Thyroid gland (tissue), 4 donors: ENCODE results near the gene CD80. TPM values are rescaled to one million over a fixed set of nuclear protein-coding genes. Genes with fewer than 3 reads are reported as not detected.

ENCODE experiments used
- DNase-seq, 2 donors: peaks; one replicate each; pipeline ENCODE4 v3.0.0-alpha.2; 2019
- H3K27ac ChIP-seq, 3 donors: fragments of 200-600 bp; sonication (generic); 1 replicate in 2 of 3; 2 replicates in 1 of 3; pipeline ENCODE4 v1.5.1; 2016 to 2019; ENCODE audit warnings: mild to moderate bottlenecking in 1 of 3, moderate library complexity in 1 of 3
- H3K27me3 ChIP-seq: fragments of 200-600 bp; sonication (generic); one replicate; pipeline ENCODE4 v1.5.1; 2019
- H3K36me3 ChIP-seq, 2 donors: fragments of 200-600 bp; sonication (generic); one replicate each; pipeline ENCODE4 v1.5.1; 2016 to 2019
- H3K4me1 ChIP-seq, 2 donors: fragments of 200-600 bp; sonication (generic); one replicate each; pipeline ENCODE4 v1.5.1; 2017 to 2019
- H3K4me3 ChIP-seq, 3 donors: fragments of 200-600 bp; sonication (generic); replicated peaks in 1 of 3; 1 replicate in 2 of 3; 2 replicates in 1 of 3; pipeline ENCODE4 v1.5.1; 2016; ENCODE audit warnings: mild to moderate bottlenecking in 1 of 3
- H3K9me3 ChIP-seq: fragments of 200-600 bp; sonication (generic); one replicate; pipeline ENCODE4 v1.5.1; 2017
- POLR2A ChIP-seq, 2 donors: fragments of 450-650 bp; IDR thresholded peaks; one replicate each; pipeline ENCODE4 v1.6.1; 2017; ENCODE audit warnings: antibody characterized with exemption in 2 of 2, mild to moderate bottlenecking in 2 of 2, moderate library complexity in 1 of 2
- WGBS, 2 donors: methylation state at CpG; one replicate each; pipeline ENCODE4 v1.1.5; 2017; 5-methylcytosine and 5-hydroxymethylcytosine counted together
- intact Hi-C: fragments of 100-400 bp; cut with DNase I; formaldehyde crosslinking; loops from one replicate; pipeline ENCODE4 v1.15.1; 2023
- total RNA-seq, 4 donors: library from RNA; depleted of rRNA; stranded (reverse); fragments of >200 nt; gene quantifications; one replicate each; pipeline ENCODE4 v1.2.3, GENCODE V29; 2016
- TF ChIP-seq, protein P1 (sequence below), 6 experiments: fragments of 200-600 bp in 3 of 6; fragments of 450-650 bp in 3 of 6; sonication (generic) in 3 of 6; IDR thresholded peaks; one replicate each; pipeline ENCODE4 v1.5.1; 2016 to 2019; ENCODE audit warnings: antibody characterized with exemption in 6 of 6, mild to moderate bottlenecking in 2 of 6, inconsistent platforms in 1 of 6, moderate library complexity in 1 of 6

CD80 gene
- total RNA-seq, 4 donors from 2014 or later, result 0.83 to 2.3 (median 1.1) TPM

DNA sequence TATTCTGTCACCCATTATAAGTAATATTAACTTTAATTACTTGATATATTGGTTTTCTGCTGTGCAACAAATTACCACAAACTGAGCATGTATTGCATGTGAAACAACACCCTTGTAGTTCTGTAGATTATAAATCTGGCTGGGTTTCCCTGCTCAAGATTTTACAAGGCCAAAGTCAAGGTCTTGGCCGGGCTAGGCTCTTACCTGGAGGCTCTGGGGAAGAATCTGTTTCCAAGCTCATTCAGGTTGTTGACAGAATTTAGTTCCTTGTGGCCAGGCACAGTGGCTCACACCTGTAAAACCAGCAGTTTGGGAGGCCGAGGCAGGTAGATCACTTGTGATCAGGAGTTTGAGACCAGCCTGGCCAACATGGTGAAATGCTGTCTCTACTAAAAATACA lies 44.8 kb downstream of the CD80 start:
- Histone ChIP-seq H3K36me3 (peaks cover 51% of the 10 kb centered on the region in 2 donors), H3K4me1 (no peaks in the 10 kb centered on the region), H3K9me3 (no peaks in the 10 kb centered on the region), H3K4me3 (no peak overlapping the region), H3K27me3 (no peaks in the 10 kb centered on the region), H3K27ac (no peak overlapping the region)
- intact Hi-C loops, result no loop called here
- TF ChIP-seq POLR2A (IDR thresholded peaks at IDR 0.05), result no peak
- TF ChIP-seq, protein P1, sequence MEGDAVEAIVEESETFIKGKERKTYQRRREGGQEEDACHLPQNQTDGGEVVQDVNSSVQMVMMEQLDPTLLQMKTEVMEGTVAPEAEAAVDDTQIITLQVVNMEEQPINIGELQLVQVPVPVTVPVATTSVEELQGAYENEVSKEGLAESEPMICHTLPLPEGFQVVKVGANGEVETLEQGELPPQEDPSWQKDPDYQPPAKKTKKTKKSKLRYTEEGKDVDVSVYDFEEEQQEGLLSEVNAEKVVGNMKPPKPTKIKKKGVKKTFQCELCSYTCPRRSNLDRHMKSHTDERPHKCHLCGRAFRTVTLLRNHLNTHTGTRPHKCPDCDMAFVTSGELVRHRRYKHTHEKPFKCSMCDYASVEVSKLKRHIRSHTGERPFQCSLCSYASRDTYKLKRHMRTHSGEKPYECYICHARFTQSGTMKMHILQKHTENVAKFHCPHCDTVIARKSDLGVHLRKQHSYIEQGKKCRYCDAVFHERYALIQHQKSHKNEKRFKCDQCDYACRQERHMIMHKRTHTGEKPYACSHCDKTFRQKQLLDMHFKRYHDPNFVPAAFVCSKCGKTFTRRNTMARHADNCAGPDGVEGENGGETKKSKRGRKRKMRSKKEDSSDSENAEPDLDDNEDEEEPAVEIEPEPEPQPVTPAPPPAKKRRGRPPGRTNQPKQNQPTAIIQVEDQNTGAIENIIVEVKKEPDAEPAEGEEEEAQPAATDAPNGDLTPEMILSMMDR (IDR thresholded peaks at IDR 0.05), result no peak
- no peak for DNase-seq
- WGBS, 2 donors, result 100% methylated on average over 2 of the region's 2 CpGs

DNA sequence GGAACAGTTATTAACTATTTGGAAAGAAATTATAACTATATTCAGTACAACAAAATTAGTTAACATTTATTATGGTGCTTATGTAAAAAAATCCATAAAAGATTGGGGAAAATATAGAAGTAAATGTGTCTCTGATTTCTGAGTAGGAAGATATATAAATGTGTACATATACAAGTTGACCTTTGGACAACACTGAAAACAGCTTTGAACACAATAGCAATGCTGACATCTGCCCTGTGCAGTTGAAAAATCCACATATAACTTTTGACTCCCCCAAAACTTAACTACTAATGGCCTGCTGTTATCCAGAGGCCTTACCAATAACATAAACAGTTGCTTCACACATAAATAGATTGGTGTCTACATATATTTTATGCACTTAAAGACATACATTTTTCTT lies 48.7 kb downstream of the CD80 start:
- intact Hi-C loops, result no loop called here
- Histone ChIP-seq H3K27ac (no peak overlapping the region), H3K4me3 (no peak overlapping the region), H3K27me3 (no peaks in the 10 kb centered on the region), H3K9me3 (no peaks in the 10 kb centered on the region), H3K4me1 (no peaks in the 10 kb centered on the region), H3K36me3 (peaks cover 23 to 25% of the 10 kb centered on the region in 2 donors)
- TF ChIP-seq POLR2A (IDR thresholded peaks at IDR 0.05), result no peak
- TF ChIP-seq, protein P1 (IDR thresholded peaks at IDR 0.05), result no peak
- DNase-seq, result no peak

DNA sequence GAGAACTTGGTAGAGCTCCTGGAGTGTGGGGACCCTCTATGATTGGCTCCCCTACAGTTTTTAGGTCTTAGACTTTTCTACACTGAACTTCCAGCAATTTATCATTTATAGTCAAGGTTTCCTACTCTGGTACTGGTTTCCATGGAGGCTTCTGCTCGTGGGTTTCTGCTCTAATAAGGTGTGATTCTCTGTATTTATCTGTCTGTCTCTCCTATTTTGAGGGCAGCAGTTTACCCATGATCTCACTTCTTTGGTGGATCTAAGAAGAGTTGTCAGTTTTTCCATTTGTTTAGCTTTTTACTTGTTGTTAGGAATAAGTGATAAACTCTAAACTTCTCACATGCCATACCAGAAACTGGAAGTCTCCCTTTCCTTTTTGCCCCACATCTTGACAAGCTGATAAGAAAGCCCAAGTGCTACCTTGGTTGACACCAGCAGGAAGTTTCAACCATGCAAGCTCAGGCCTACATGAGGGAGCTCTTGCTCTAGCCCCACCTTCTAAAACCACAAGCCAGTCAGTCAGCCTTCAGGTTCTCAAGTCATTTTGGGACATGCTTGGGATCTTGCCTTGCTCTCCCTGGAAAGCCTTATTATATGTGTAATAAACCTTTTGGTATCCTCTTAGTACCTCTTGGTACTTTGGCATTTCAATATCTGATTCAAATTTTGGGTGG lies 51.1 kb downstream of the CD80 start:
- no peak overlapping the region for H3K4me3 ChIP-seq
- intact Hi-C loops, result no loop called here
- no peak overlapping the region for H3K27ac ChIP-seq
- WGBS, 2 donors, result 75 to 84% methylated on average over 1 of the region's 1 CpG
- H3K9me3 ChIP-seq, result no peaks in the 10 kb centered on the region
- H3K36me3 ChIP-seq, result peaks cover 12 to 25% of the 10 kb centered on the region in 2 donors
- no peaks in the 10 kb centered on the region for H3K27me3 ChIP-seq
- no peaks in the 10 kb centered on the region for H3K4me1 ChIP-seq
- no peak for DNase-seq
- TF ChIP-seq, protein P1 (IDR thresholded peaks at IDR 0.05), result no peak
- TF ChIP-seq POLR2A (IDR thresholded peaks at IDR 0.05), result no peak

DNA sequence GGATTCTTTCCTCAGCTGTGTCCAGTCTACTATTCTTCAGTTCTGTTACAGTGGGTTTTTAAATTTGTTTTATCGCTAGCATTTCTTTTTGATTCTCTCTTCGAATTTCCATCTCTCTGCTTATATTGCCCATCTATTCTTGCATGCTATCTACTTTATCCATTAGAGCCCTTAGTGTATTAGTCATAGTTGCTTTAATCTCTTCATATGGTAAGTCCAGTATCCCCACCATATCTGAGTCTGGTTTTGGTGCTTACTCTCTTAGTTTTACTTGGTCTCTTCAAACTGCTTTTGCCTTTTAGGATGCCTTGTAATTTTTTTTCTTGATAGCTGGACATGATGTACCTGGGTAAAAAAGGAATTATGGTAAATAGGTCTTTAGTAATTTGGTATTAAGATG lies 52.0 kb downstream of the CD80 start:
- no peak for TF ChIP-seq POLR2A (IDR thresholded peaks at IDR 0.05)
- TF ChIP-seq, protein P1 (IDR thresholded peaks at IDR 0.05), result no peak
- intact Hi-C loops, result no loop called here
- no peak for DNase-seq
- no peaks in the 10 kb centered on the region for H3K9me3 ChIP-seq
- no peaks in the 10 kb centered on the region for H3K27me3 ChIP-seq
- H3K4me1 ChIP-seq, result no peaks in the 10 kb centered on the region
- WGBS, 2 donors, result 94 to 97% methylated on average over 2 of the region's 2 CpGs
- H3K4me3 ChIP-seq, result no peak overlapping the region
- H3K27ac ChIP-seq, result no peak overlapping the region
- peaks cover 10 to 24% of the 10 kb centered on the region in 2 donors for H3K36me3 ChIP-seq

DNA sequence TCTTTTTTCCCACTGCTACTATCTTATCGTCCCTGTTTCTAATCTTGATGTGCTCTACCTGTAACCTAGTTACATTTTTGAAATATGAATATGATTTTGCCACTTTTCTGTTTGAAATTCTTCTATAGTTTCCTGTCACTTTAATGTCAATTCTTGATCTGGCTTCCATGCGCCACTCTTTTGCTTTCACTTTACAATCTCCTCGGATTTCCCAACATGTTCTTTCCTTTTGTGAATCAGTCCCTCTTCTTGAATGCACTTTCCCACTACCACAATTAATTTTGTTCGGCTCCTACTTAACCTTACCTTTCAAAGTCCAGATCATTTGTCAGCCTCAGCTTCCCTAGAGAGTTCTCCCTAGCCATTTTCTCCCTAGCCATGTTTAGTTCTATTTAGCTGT lies 52.8 kb downstream of the CD80 start:
- H3K27me3 ChIP-seq, result no peaks in the 10 kb centered on the region
- no peak overlapping the region for H3K27ac ChIP-seq
- H3K4me1 ChIP-seq, result no peaks in the 10 kb centered on the region
- peaks cover 10 to 24% of the 10 kb centered on the region in 2 donors for H3K36me3 ChIP-seq
- WGBS, 2 donors, result 76 to 87% methylated on average over 4 of the region's 4 CpGs
- no peaks in the 10 kb centered on the region for H3K9me3 ChIP-seq
- intact Hi-C loops, result no loop called here
- H3K4me3 ChIP-seq, result no peak overlapping the region
- no peak for DNase-seq
- TF ChIP-seq, protein P1 (IDR thresholded peaks at IDR 0.05), result no peak
- TF ChIP-seq POLR2A (IDR thresholded peaks at IDR 0.05), result no peak
